Natural killer cell (primary cell): ENCODE data around the gene PCID2. TPM values are rescaled to one million over a fixed set of nuclear protein-coding genes. Genes with fewer than 3 reads are reported as not detected.

ENCODE experiments used
- ATAC-seq, 3 donors: fragments of 150-1000 bp in 2 of 3; fragments of 200-7000 bp in 1 of 3; cut with Tn5 transposase; 1 replicate in 1 of 3; 2 replicates in 2 of 3; pipeline ENCODE4 v1.10.0; 2021; ENCODE audit warnings: mild to moderate bottlenecking in 2 of 3, moderate library complexity in 2 of 3
- DNase-seq, 2 donors: peaks; one replicate each; pipeline versions ENCODE4 v3.0.0 to v3.0.0-alpha.2; 2013 to 2021; ENCODE audit warnings: mixed read lengths in 1 of 2
- H3K27ac ChIP-seq: one replicate; pipeline ENCODE4 v1.5.1; 2013; ENCODE audit warnings: mild to moderate bottlenecking, low read length
- H3K27me3 ChIP-seq: one replicate; pipeline ENCODE4 v1.6.1; 2013; ENCODE audit warnings: low read length; ENCODE audit not compliant: control insufficient read depth, insufficient read depth
- H3K36me3 ChIP-seq: one replicate; pipeline ENCODE4 v1.6.1; 2013; ENCODE audit warnings: low read length; ENCODE audit not compliant: control insufficient read depth, insufficient read depth
- H3K4me1 ChIP-seq: one replicate; pipeline ENCODE4 v1.6.1; 2013; ENCODE audit warnings: low read length; ENCODE audit not compliant: control insufficient read depth, insufficient read depth
- H3K4me3 ChIP-seq: one replicate; pipeline ENCODE4 v1.5.1; 2013; ENCODE audit warnings: low read length
- H3K9me3 ChIP-seq: one replicate; pipeline ENCODE4 v1.6.1; 2013; ENCODE audit warnings: low read length; ENCODE audit not compliant: control insufficient read depth, insufficient read depth
- H3K27ac Mint-ChIP-seq, 2 donors: one replicate each; pipeline ENCODE4 v1.8.0; 2022; ENCODE audit warnings: mild to moderate bottlenecking in 2 of 2, mixed read lengths in 2 of 2, moderate library complexity in 1 of 2
- H3K27me3 Mint-ChIP-seq, 2 donors: one replicate each; pipeline ENCODE4 v1.8.0; 2022; ENCODE audit warnings: low read depth in 2 of 2, mixed read lengths in 2 of 2
- H3K36me3 Mint-ChIP-seq: one replicate; pipeline ENCODE4 v1.8.0; 2022; ENCODE audit warnings: mixed read lengths
- H3K4me1 Mint-ChIP-seq, 2 donors: one replicate each; pipeline ENCODE4 v1.8.0; 2022; ENCODE audit warnings: mixed read lengths in 2 of 2
- H3K4me3 Mint-ChIP-seq: one replicate; pipeline ENCODE4 v1.8.0; 2022; ENCODE audit warnings: mild to moderate bottlenecking, moderate library complexity, mixed read lengths
- H3K9me3 Mint-ChIP-seq, 2 donors: one replicate each; pipeline ENCODE4 v1.8.0; 2022; ENCODE audit warnings: mixed read lengths in 2 of 2
- WGBS: methylation state at CpG from one replicate; pipeline ENCODE4 v1.1.7; 2013; ENCODE audit warnings: missing lambda C conversion rate; ENCODE audit not compliant: insufficient coverage; 5-methylcytosine and 5-hydroxymethylcytosine counted together
- intact Hi-C: fragments of 100-400 bp; cut with micrococcal nuclease; formaldehyde crosslinking; loops from one replicate; pipeline ENCODE4 v1.14.2; 2022
- total RNA-seq, 4 donors: library from RNA; stranded (reverse); fragments of 120-200 nt in 1 of 4; gene quantifications; one replicate each; pipeline versions ENCODE4 v1.2.3 to v1.2.4, GENCODE V29; 2013 to 2022
- TF ChIP-seq, protein P1 (sequence below): fragments of 200-600 bp; IDR thresholded peaks from one replicate; pipeline ENCODE4 v1.8.0; 2022; ENCODE audit warnings: antibody characterized with exemption

PCID2 gene
- total RNA-seq, 3 donors from 2014 or later (not counting 1 experiment from before 2014, with no cell fraction given), result 26.4 to 68.9 (median 42.3) TPM

DNA sequence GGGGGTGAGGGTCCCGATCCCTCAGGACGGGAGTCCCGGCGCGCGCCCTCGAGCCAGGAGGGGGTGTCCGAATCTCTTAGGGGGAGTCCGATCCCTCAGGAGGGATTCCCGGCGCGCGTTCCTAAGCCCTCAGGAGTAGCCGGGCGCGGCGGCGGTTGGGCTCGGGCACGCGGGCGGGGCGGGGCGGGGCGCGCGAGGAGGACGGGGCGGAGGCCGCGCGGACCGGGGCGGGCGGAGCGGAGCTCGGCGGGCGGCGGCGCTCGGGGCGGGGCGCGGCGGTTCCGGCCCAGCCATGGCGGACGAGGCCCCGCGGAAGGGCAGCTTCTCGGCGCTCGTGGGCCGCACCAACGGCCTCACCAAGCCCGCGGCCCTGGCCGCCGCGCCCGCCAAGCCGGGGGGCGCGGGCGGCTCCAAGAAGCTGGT, 878 bp upstream of the PCID2 start, which contains the start of gene CUL4A:
CUL4A (plus strand) TSS at position 278 of the 423 bp plus-strand sequence; CDS start at position 293, 15 bp downstream.
- peaks cover 45 to 56% of the 10 kb centered on the region in 2 donors for H3K4me1 Mint-ChIP-seq
- under 1% methylated on average over 66 of the region's 66 CpGs for WGBS
- peak within 1 kb of the TSS; percentile 77 to 88 for H3K27ac Mint-ChIP-seq
- no peaks in the 10 kb centered on the region for H3K36me3 Mint-ChIP-seq
- peak within 1 kb of the TSS; percentile 89 for H3K4me3 Mint-ChIP-seq
- intact Hi-C loops, result loop anchor here (2.0 to 5.0 kb wide), 3 partner anchors 23 to 88 kb away; partner anchors contain the start of gene LAMP1
- DNase-seq (peak; percentile 60 to 82), ATAC-seq (peak; percentile 49 to 69 (median 63))
- Histone ChIP-seq H3K36me3 (peaks cover 12% of the 10 kb centered on the region), H3K4me1 (peaks cover 29% of the 10 kb centered on the region), H3K27ac (peak within 1 kb of the TSS; percentile 99), H3K4me3 (peak within 1 kb of the TSS; percentile 75), H3K9me3 (no peaks in the 10 kb centered on the region), H3K27me3 (no peaks in the 10 kb centered on the region)
- TF ChIP-seq, protein P1, sequence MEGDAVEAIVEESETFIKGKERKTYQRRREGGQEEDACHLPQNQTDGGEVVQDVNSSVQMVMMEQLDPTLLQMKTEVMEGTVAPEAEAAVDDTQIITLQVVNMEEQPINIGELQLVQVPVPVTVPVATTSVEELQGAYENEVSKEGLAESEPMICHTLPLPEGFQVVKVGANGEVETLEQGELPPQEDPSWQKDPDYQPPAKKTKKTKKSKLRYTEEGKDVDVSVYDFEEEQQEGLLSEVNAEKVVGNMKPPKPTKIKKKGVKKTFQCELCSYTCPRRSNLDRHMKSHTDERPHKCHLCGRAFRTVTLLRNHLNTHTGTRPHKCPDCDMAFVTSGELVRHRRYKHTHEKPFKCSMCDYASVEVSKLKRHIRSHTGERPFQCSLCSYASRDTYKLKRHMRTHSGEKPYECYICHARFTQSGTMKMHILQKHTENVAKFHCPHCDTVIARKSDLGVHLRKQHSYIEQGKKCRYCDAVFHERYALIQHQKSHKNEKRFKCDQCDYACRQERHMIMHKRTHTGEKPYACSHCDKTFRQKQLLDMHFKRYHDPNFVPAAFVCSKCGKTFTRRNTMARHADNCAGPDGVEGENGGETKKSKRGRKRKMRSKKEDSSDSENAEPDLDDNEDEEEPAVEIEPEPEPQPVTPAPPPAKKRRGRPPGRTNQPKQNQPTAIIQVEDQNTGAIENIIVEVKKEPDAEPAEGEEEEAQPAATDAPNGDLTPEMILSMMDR, result no peak
- H3K27me3 Mint-ChIP-seq, result no peaks in the 10 kb centered on the region
- no peaks in the 10 kb centered on the region for H3K9me3 Mint-ChIP-seq

DNA sequence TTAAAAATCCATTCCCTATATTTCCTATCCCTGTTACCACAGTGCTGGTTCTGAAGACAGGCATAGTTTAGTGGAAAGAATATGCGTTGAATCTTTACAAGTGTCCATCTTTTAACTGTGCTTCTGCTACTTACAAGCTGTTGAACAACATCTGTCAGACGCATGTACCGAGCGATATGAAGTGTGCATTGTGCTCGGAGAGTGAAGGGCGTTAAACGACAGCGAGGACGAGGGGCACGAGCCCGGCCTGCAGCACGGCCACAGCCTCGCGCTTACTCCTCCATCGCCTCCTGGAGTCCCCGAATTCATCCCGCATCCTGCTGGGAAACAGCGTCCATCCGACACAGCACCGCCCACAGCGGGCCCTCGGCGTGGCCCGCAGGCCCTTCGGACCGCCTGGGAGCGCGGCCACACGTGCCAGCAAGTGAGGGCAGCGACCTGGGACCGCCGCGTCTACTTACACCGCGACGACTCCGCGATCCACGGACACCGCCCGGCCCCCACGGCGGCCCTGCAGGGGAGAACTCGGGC, 514 bp downstream of the PCID2 start:
- Histone ChIP-seq H3K27ac (peak overlapping the region; percentile 99), H3K27me3 (no peaks in the 10 kb centered on the region), H3K9me3 (no peaks in the 10 kb centered on the region), H3K4me3 (peak overlapping the region; percentile 75), H3K36me3 (peaks cover 12% of the 10 kb centered on the region), H3K4me1 (peaks cover 34% of the 10 kb centered on the region)
- H3K36me3 Mint-ChIP-seq, result no peaks in the 10 kb centered on the region
- intact Hi-C loops, result loop anchor here (2.0 to 5.0 kb wide), 3 partner anchors 21 to 89 kb away; partner anchors contain the start of gene LAMP1
- ATAC-seq, result peak in 1 of 3 donors; percentile 7
- no peaks in the 10 kb centered on the region for H3K27me3 Mint-ChIP-seq
- peak in 1 of 2 donors; percentile 46 for DNase-seq
- peak overlapping the region; percentile 89 for H3K4me3 Mint-ChIP-seq
- under 1% methylated on average over 44 of the region's 44 CpGs for WGBS
- H3K9me3 Mint-ChIP-seq, result no peaks in the 10 kb centered on the region
- H3K4me1 Mint-ChIP-seq, result peaks cover 50 to 63% of the 10 kb centered on the region in 2 donors
- H3K27ac Mint-ChIP-seq, result peak overlapping the region; percentile 77 to 88
- TF ChIP-seq, protein P1, result no peak

DNA sequence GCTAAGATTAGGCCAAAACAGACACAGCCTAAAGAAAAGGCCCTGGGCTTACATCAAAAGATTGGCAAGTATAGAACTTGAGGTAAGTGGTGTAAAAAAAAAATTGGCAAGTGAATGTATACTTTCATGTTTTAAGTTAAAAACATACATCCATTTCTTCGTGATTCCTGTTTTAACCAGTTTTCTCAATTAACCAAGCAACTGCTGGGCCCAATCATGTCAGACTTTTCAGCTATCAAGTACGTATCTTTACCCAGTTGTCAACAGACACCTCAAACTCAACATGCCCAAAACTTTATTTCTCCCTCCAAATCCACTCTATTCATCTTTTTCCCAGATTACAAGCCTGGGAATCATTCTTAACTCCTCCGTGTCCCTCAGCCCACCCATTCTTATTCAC, 1.0 kb downstream of the PCID2 start:
- no peak overlapping the region for H3K4me3 ChIP-seq
- H3K9me3 ChIP-seq, result no peaks in the 10 kb centered on the region
- no peaks in the 10 kb centered on the region for H3K27me3 ChIP-seq
- TF ChIP-seq, protein P1, result no peak
- peaks cover 12% of the 10 kb centered on the region for H3K36me3 ChIP-seq
- no peak for ATAC-seq
- Mint-ChIP-seq H3K27me3 (no peaks in the 10 kb centered on the region), H3K27ac (peak overlapping the region; percentile 77 to 88), H3K4me1 (peaks cover 55 to 68% of the 10 kb centered on the region in 2 donors), H3K9me3 (no peaks in the 10 kb centered on the region), H3K4me3 (peak overlapping the region; percentile 89), H3K36me3 (no peaks in the 10 kb centered on the region)
- no peak for DNase-seq
- no peak overlapping the region for H3K27ac ChIP-seq
- intact Hi-C loops, result loop anchor here (5.0 kb wide), 1 partner anchor 90 kb away; the partner anchor contains the start of gene LAMP1
- 62% methylated on average over 3 of the region's 3 CpGs for WGBS
- peaks cover 30% of the 10 kb centered on the region for H3K4me1 ChIP-seq
